Pulmonary artery endothelial cell (primary cell): ENCODE data around the gene GRIK4. TPM values are rescaled to one million over a fixed set of nuclear protein-coding genes. Genes with fewer than 3 reads are reported as not detected.

Experiments
- DNase-seq: peaks from one replicate; pipeline ENCODE4 v3.0.0-alpha.2; 2011; ENCODE audit warnings: low read depth, low spot score
- total RNA-seq: library from RNA; depleted of rRNA; stranded (reverse); fragments of >200 nt; gene quantifications from 2 replicates; pipeline ENCODE4 v1.2.3, GENCODE V29; 2014

The GRIK4 gene
- total RNA-seq, 1 donor from 2014 or later = 0.07 TPM

- DNase-seq = no peak
Observed at GRCh38 chr11:120834686-120835210, 323.2 kb downstream of the GRIK4 start.

DNA sequence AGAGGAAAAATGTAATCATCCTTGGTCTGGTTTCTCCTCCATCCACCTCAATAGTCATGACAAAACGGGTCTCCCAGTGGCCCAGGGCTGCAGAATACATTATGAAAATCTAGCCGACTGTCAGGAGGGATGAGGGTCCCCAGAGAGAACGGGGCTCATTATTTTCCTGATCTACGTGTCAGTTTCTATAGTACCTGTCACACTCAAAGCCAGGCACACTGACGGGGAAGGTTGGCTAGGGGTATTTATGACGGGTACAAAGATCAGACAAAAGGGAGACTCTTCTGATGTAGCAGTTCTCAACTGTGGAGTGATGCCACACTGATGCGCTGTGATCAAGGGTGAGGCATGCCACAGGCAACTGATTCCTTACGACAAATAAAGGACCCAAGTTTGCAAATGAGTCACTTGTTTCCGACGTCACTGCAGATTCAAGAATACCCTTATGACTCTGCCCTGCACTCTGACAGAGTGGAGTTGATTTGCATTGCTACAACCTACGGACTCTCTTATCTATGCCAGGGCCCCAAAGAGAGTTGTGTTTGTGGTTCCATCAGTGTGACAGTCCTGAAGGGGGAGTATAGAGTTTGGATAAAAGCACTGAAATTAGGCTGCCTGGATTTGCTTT, 324.2 kb downstream of the GRIK4 start:
- DNase-seq = no peak

- no peak for DNase-seq
Observed at GRCh38 chr11:120837696-120838095, 326.1 kb downstream of the GRIK4 start.

DNA sequence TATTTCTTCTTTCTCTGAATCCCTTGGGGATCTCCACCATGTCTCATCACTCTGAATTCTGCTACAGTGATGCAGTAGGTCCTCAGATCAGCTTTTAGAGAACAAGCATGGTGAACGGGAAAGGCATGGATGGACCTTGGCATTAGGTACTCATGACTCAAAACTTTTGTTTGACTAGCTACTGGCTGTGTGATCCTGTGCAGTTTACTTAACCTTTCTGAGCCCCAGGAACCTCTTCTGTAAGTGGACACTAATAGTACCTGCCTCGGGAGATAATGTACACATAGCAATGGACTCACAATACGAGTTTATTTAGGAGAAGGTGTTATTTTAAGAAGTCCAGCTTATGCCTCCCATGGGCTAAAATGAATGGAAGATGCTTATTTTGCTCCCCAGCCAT, 327.7 kb downstream of the GRIK4 start:
- no peak for DNase-seq

GRCh38 chr11:120839846-120840402, 328.4 kb downstream of the GRIK4 start:
- no peak for DNase-seq

- no peak for DNase-seq
Observed at GRCh38 chr11:120840661-120841060, 329.1 kb downstream of the GRIK4 start.

DNA sequence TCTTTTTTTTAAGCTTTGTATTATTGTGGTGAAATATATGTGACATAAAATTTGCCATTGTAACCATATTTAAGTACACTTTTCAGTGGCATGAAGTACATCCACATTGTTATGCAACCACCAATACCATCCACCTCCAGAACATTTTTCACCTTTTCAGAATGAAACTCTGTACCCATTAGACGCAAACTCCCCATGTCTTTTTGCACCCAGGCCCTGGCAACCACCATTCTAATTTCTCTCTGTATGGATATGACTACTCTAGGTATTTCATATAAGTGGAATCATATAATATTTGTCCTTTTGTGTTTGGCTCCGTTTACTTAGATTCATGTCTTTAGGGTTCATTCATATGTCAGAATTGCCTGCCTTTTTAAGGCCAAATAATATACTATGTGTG, 329.5 kb downstream of the GRIK4 start:
- DNase-seq = no peak

- no peak for DNase-seq
Observed at GRCh38 chr11:120842195-120842594, 330.6 kb downstream of the GRIK4 start.

DNA sequence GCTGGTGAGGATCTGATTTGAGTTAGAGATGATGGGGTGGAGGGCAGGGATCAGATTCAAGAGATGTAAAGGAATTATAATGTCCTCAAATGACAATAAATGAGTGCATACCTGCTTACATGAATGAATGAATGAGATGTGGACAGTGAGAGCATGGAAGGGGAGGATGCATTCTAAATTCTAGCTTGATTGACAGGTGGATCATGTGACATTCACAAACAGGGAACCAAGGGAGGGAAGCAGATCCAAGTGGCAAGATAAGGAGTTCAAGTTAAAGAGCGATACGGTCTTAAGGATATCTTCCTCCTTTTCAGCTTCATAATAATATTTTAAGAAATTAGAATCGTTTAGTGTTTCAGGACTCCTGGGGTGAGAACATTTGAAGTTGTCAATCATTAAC, 341.9 kb downstream of the GRIK4 start:
- DNase-seq = no peak

GRCh38 chr11:120854988-120855387, 343.4 kb downstream of the GRIK4 start:
- no peak for DNase-seq

DNA sequence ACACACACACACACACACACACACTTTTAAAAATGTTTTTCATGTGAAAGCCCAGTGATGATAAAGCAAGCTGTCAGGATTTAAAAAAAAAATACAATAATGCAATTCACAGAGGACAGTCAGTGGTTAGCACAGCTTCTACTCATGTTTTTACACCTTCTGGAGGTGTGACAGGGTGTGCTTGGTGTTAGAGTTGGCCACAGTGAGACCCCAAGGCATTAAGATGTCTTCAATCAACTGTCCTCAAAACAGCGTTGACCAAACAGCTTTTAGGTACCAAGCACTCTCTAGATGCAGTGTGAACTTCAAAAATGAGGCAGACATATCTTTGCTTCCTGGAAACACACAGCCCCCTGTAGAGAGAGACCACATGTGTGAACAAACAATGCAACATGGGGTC, 346.0 kb downstream of the GRIK4 start:
- no peak for DNase-seq

DNA sequence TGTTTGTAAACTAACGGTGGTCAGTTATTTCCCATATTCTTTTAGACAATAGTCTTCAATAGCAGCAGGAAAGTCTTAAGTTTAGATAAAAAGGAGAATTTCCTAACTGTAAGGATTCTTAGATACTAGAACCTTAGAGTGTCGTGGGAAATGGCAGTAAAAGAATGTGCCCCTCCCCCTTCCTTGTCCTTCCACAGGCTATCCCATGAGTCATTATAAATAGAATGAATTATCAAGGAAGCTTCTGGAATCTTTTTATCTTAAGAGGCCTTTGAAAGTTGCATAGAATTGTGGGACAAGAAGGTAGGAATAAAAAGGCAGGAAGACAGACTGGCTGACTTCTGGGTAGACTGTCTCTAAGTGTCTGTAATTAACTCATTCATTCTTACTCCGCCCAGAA, 347.2 kb downstream of the GRIK4 start:
- DNase-seq = no peak

- DNase-seq = no peak
Observed at GRCh38 chr11:120859552-120860295, 348.2 kb downstream of the GRIK4 start.

- no peak for DNase-seq
Observed at GRCh38 chr11:120863359-120863758, 351.8 kb downstream of the GRIK4 start.

DNA sequence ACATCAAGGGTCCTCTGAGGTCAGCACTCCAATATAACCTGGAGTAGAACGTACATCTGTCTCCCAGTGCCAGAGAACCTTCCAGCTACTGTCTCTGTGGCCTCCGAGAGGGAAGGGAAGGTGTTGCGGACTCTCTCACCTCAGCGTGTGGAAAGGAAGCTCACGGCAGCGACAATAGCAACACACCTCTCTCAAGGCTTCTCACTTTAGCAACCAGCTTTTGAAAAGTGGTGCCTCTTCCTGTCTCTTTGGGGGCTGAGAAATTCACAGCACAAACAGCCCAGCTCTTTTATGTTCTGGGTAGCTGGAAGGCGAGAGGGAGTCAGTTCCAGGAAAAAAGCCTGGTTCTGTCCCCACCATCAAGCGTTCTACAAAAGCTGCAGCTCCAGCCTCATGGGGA, 355.5 kb downstream of the GRIK4 start:
- no peak for DNase-seq

DNA sequence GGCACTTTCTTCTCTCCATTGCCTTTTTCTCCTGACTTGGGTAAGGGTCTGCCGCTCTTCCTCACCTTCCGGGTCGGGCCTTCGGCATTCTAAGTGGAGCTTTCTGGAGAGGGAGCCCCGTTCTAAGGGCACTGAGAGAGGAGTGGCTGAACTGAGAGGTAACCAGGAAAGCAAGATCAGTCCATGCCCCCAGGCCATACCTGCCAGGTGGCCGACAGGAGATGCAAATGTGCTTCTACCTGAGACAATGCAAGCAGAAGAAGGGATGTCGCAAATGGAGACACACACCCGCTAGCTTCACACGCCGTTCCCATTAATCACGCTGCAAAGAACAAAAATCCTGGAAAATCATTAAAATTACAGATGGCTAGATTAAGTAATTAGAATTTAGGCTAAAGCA, 356.0 kb downstream of the GRIK4 start:
- DNase-seq = no peak

DNA sequence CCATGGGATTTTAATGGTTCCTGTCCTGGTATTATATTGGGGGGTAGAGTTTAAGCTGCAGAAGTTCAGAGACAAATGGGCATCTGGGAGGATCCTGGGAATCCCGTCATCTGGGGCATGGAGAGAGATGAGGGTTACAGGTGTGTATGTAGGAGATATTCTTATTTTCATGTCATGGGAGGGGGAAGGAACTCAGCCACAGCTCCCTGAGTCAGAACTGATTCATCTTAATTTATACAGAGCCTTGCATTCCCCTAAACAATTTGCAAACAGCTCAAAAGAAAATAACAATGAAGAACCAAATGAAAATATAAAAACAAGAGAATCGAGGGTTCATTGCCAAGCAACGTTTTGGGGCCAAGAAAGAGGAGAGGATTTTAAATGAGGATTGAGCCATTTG, 356.4 kb downstream of the GRIK4 start:
- no peak for DNase-seq

GRCh38 chr11:120869097-120869496, 357.5 kb downstream of the GRIK4 start:
- DNase-seq = no peak

GRCh38 chr11:120869516-120870011, 358.0 kb downstream of the GRIK4 start:
- DNase-seq = no peak

- DNase-seq = no peak
Observed at GRCh38 chr11:120871194-120871593, 359.6 kb downstream of the GRIK4 start.

- DNase-seq = no peak
Observed at GRCh38 chr11:120871924-120872323, 360.4 kb downstream of the GRIK4 start.

DNA sequence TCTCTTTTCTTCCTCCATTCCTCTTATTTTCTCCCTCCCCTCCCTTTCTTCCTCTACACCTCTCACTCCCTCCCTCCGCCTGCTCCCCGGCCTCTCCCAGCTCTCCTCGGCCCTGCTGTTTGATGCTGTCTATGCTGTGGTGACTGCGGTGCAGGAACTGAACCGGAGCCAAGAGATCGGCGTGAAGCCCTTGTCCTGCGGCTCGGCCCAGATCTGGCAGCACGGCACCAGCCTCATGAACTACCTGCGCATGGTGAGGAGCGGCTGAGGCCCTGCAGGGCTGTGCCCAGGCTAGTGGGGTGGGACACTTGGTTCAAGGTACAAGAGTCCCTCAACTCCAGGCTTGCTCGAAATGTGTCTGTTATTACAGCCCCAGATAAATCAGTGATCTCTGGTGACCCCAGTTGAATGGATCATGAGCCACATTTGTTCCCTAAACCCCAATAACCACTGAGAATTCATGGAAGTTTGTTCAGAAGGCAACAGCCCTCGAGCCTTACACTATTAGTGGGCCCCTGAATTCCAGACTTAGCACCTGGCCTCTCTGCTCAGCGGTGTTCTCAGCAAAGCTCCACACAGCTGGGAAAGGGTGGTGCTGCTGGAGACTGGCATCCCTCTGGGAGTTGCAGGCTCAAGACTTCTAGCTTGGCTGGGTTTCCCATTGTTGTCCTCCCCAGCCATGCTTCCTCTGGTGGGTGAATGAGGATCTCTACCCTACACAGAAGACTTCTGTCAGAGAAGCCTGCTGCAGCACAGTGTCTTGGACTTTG, 362.6 kb downstream of the GRIK4 start:
- no peak for DNase-seq
